22Rv1 (cell line): ENCODE data around the gene BDH1.

ENCODE experiments used
- ZFX ChIP-seq: fragments of 450-650 bp; IDR thresholded peaks from 2 replicates; pipeline ENCODE4 v1.6.1; 2017; ENCODE audit warnings: antibody characterized with exemption, borderline replicate concordance
- TF ChIP-seq, protein P1 (sequence below): fragments of 450-650 bp; IDR thresholded peaks from 2 replicates; pipeline ENCODE4 v1.5.1; 2017; ENCODE audit warnings: mild to moderate bottlenecking

DNA sequence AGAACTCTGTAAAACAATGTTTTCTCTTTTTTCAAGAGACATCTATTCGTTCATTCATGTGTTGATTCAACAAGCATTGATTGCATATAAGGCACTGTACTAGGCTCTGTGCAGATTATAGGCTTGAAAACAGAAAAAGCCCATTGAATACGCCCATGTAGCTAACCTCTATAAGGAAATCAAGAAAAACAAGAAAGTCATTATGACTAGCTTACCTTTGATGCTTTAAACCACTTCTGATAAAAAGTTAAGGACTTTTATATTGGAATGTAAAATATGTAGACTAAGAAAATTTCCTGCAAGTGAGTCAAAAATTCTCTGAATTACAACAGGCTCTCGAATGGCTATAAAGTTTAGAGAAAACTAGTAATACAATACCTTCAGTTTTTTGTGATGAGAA, 92.5 kb downstream of the BDH1 start:
- no peak for TF ChIP-seq ZFX
- TF ChIP-seq, protein P1, sequence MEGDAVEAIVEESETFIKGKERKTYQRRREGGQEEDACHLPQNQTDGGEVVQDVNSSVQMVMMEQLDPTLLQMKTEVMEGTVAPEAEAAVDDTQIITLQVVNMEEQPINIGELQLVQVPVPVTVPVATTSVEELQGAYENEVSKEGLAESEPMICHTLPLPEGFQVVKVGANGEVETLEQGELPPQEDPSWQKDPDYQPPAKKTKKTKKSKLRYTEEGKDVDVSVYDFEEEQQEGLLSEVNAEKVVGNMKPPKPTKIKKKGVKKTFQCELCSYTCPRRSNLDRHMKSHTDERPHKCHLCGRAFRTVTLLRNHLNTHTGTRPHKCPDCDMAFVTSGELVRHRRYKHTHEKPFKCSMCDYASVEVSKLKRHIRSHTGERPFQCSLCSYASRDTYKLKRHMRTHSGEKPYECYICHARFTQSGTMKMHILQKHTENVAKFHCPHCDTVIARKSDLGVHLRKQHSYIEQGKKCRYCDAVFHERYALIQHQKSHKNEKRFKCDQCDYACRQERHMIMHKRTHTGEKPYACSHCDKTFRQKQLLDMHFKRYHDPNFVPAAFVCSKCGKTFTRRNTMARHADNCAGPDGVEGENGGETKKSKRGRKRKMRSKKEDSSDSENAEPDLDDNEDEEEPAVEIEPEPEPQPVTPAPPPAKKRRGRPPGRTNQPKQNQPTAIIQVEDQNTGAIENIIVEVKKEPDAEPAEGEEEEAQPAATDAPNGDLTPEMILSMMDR: no peak
